Panc1 (cell line): ENCODE results near the gene LAMA1. TPM values are rescaled to one million over a fixed set of nuclear protein-coding genes. Genes with fewer than 3 reads are reported as not detected.

Source experiments
- ATAC-seq: fragments of 200-7000 bp; cut with Tn5 transposase; 2 replicates; pipeline ENCODE4 v1.9.1; 2020; ENCODE audit warnings: mild to moderate bottlenecking, moderate library complexity
- BruUV-seq: library from RNA; stranded (reverse); fragments of 400-500 nt; replicated peaks from 2 replicates; lab custom pipeline; 2021; lab: Mats Ljungman, UMichigan
- CTCF ChIA-PET: fragments of 300-600 bp; sonication (Branson Sonifier 250); formaldehyde crosslinking; loops from one replicate; lab custom pipeline; 2022; ENCODE audit warnings: antibody characterized with exemption; lab: Charles Lee
- POLR2A ChIA-PET: fragments of 300-600 bp; sonication (Branson Sonifier 250); formaldehyde crosslinking; loops from one replicate; lab custom pipeline; 2022; ENCODE audit warnings: antibody characterized with exemption; lab: Charles Lee
- DNase-seq: peaks from one replicate; pipeline ENCODE4 v3.0.0-alpha.2; 2010; ENCODE audit warnings: low read depth, low spot score
- H3K27ac ChIP-seq: 2 replicates; pipeline ENCODE4 v1.5.1; 2011; ENCODE audit warnings: mild to moderate bottlenecking, low read length, inconsistent platforms
- H3K27me3 ChIP-seq: fragments of 200-500 bp; sonication (Bioruptor generic); 2 replicates; pipeline ENCODE4 v1.6.0; 2014; ENCODE audit warnings: low read length, inconsistent platforms; ENCODE audit not compliant: control insufficient read depth, insufficient read depth
- H3K36me3 ChIP-seq: fragments of 200-500 bp; sonication (Bioruptor generic); 2 replicates; pipeline ENCODE4 v1.5.1; 2014; ENCODE audit warnings: inconsistent platforms, mild to moderate bottlenecking, low read length, moderate library complexity; ENCODE audit not compliant: control insufficient read depth, insufficient read depth
- H3K4me1 ChIP-seq: 2 replicates; pipeline ENCODE4 v1.5.1; 2011; ENCODE audit warnings: inconsistent platforms, mild to moderate bottlenecking, low read length, moderate library complexity; ENCODE audit not compliant: control insufficient read depth, insufficient read depth
- H3K4me3 ChIP-seq, 2 experiments: 2 replicates each; pipeline ENCODE4 v1.5.1; 2011 to 2012; ENCODE audit warnings: low read depth in 2 of 2, low read length in 2 of 2, mild to moderate bottlenecking in 2 of 2, inconsistent platforms in 1 of 2, moderate library complexity in 1 of 2
- H3K9me3 ChIP-seq: fragments of 200-500 bp; sonication (Bioruptor generic); 2 replicates; pipeline ENCODE4 v1.5.1; 2014; ENCODE audit warnings: low read depth, mild to moderate bottlenecking, inconsistent platforms, low read length, moderate library complexity; ENCODE audit not compliant: control insufficient read depth, insufficient read depth
- TCF7L2 ChIP-seq: IDR thresholded peaks from 2 replicates; pipeline ENCODE4 v1.6.1; 2011; ENCODE audit warnings: mild to moderate bottlenecking, low read depth, low read length, inconsistent platforms
- in situ Hi-C: cut with HindIII; loops from 2 replicates; pipeline ENCODE4 v1.10.0; 2016; ENCODE audit warnings: low sequenced_read_pairs, low pct_unique_long_range_greater_than_20kb
- intact Hi-C: fragments of 100-400 bp; cut with micrococcal nuclease; formaldehyde crosslinking; loops from one replicate; pipeline ENCODE4 v1.10.0; 2022; ENCODE audit not compliant: unreplicated experiment
- total RNA-seq: library from RNA; stranded (reverse); gene quantifications from one replicate; pipeline ENCODE4 v1.2.1, GENCODE V29; 2021; ENCODE audit not compliant: unreplicated experiment
- TF ChIP-seq, protein P1 (sequence below), 2 experiments: IDR thresholded peaks; 2 replicates each; pipeline ENCODE4 v1.6.1; 2011 to 2012; ENCODE audit warnings: low read depth in 2 of 2, control low read depth in 1 of 2, low read length in 1 of 2, mild to moderate bottlenecking in 1 of 2, moderate library complexity in 1 of 2; ENCODE audit not compliant: insufficient read depth in 1 of 2
- TF ChIP-seq, protein P2 (sequence below): fragments of 450-650 bp; IDR thresholded peaks from 2 replicates; pipeline ENCODE4 v1.5.1; 2017; ENCODE audit warnings: mild to moderate bottlenecking

The LAMA1 gene
- total RNA-seq, 1 experiment from 2014 or later = 0.03 TPM

DNA sequence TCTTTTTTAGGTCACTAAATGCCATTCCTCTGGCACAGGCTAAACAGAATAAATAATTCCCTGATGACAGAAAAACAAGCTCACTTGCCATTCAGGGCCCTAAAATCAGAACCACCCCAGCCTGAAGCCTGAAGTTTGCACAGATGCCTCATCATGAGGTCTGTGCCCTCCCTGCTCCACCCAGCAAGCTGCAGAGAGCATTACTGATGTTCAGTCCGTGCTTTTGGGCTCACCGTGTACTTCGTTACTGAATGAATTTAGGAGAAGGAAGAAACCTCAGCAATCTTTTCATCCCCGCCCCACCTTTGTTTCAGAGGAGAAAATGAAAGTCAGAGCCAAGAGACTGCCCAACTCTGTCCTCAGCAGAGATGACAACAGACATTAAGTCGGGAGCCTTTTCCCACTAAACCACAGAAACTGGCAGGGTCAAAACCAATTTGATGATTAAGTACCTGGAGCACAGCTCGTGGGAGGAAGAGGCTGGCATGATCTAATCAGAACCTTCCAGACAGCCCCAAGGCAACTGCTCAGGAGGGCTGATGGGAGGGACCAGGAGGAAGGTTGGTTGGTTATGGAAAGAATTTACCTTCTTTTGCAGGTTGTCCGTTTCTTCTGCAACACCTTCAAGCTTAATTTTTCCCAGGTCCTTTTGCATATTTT, 122.7 kb downstream of the LAMA1 start:
- CTCF ChIA-PET = interaction anchor here (0.8 kb wide), 1 partner anchor 14 kb away, joined by 4 read pairs; no protein-coding TSS in a partner anchor
- DNase-seq = no peak
- TF ChIP-seq, protein P1, sequence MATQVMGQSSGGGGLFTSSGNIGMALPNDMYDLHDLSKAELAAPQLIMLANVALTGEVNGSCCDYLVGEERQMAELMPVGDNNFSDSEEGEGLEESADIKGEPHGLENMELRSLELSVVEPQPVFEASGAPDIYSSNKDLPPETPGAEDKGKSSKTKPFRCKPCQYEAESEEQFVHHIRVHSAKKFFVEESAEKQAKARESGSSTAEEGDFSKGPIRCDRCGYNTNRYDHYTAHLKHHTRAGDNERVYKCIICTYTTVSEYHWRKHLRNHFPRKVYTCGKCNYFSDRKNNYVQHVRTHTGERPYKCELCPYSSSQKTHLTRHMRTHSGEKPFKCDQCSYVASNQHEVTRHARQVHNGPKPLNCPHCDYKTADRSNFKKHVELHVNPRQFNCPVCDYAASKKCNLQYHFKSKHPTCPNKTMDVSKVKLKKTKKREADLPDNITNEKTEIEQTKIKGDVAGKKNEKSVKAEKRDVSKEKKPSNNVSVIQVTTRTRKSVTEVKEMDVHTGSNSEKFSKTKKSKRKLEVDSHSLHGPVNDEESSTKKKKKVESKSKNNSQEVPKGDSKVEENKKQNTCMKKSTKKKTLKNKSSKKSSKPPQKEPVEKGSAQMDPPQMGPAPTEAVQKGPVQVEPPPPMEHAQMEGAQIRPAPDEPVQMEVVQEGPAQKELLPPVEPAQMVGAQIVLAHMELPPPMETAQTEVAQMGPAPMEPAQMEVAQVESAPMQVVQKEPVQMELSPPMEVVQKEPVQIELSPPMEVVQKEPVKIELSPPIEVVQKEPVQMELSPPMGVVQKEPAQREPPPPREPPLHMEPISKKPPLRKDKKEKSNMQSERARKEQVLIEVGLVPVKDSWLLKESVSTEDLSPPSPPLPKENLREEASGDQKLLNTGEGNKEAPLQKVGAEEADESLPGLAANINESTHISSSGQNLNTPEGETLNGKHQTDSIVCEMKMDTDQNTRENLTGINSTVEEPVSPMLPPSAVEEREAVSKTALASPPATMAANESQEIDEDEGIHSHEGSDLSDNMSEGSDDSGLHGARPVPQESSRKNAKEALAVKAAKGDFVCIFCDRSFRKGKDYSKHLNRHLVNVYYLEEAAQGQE (IDR thresholded peaks at IDR 0.05; ENCODE audit: insufficient read depth in 1 of 2, low read depth in 2 of 2, low read length in 1 of 2) = no peak
- TF ChIP-seq TCF7L2 = no peak
- TF ChIP-seq, protein P2, sequence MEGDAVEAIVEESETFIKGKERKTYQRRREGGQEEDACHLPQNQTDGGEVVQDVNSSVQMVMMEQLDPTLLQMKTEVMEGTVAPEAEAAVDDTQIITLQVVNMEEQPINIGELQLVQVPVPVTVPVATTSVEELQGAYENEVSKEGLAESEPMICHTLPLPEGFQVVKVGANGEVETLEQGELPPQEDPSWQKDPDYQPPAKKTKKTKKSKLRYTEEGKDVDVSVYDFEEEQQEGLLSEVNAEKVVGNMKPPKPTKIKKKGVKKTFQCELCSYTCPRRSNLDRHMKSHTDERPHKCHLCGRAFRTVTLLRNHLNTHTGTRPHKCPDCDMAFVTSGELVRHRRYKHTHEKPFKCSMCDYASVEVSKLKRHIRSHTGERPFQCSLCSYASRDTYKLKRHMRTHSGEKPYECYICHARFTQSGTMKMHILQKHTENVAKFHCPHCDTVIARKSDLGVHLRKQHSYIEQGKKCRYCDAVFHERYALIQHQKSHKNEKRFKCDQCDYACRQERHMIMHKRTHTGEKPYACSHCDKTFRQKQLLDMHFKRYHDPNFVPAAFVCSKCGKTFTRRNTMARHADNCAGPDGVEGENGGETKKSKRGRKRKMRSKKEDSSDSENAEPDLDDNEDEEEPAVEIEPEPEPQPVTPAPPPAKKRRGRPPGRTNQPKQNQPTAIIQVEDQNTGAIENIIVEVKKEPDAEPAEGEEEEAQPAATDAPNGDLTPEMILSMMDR = no peak
- H3K4me1 ChIP-seq = peaks cover 3% of the 10 kb centered on the region; the same call in 1 of the 2 replicates
- POLR2A ChIA-PET = no interaction called here
- no peaks in the 10 kb centered on the region for H3K9me3 ChIP-seq
- no peaks in the 10 kb centered on the region for H3K27me3 ChIP-seq
- no peaks in the 10 kb centered on the region for H3K36me3 ChIP-seq
- no peak for ATAC-seq
- no peak overlapping the region for H3K4me3 ChIP-seq
- BruUV-seq = no TSS peak
- in situ Hi-C loops = no loop called here
- intact Hi-C loops = no loop called here
- H3K27ac ChIP-seq = no peak overlapping the region

DNA sequence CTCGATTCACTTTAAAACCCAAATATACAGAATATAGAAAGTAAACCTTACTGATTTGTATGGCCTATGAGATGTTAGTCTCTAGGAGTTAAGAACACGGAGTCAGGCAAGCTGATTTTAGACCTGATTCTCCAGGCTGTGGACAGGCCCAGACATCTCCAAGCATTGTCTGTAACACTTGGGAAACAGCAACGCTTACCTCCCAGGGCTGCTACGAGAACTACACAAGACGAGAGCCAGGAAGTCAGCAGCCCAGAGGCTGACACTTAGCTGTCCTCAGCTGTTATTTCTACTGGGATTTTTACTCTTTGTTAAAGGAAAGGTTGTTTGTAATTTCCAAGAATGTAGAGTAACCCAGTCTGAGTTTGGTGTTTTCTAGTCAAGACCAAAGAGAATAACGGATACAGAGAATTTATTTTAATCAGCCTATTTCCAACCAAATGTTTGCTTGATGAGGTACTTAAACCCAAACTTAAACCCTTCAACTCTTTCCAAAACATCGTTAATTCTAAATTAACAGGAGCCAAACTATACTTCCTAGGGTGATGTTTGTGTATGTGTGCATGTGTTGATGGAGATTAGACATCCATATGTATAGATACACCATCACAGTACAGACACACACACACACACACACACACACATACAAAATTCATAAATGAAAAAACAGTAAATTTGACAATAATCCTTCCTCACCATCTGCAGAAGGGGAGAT, 123.4 kb downstream of the LAMA1 start:
- CTCF ChIA-PET = interaction anchor here (0.8 kb wide), 1 partner anchor 13 kb away, joined by 4 read pairs; no protein-coding TSS in a partner anchor
- no peak for ATAC-seq

More for the DNA sequence above, 123.4 kb downstream of the LAMA1 start:
- Histone ChIP-seq H3K27ac (no peak overlapping the region), H3K4me3 (no peak overlapping the region), H3K27me3 (no peaks in the 10 kb centered on the region), H3K36me3 (no peaks in the 10 kb centered on the region), H3K9me3 (no peaks in the 10 kb centered on the region), H3K4me1 (peaks cover 3% of the 10 kb centered on the region; the same call in 1 of the 2 replicates)
- POLR2A ChIA-PET = no interaction called here
- no peak for DNase-seq
- intact Hi-C loops = no loop called here
- TF ChIP-seq, protein P1 (IDR thresholded peaks at IDR 0.05; ENCODE audit: insufficient read depth in 1 of 2, low read depth in 2 of 2, low read length in 1 of 2) = no peak
- in situ Hi-C loops = no loop called here
- BruUV-seq = no TSS peak
